PFSK-1 (cell line): ENCODE results near the gene COL19A1.

Experiments
- FOXP2 ChIP-seq: optimal IDR thresholded peaks from 2 replicates; pipeline ENCODE3; 2011; ENCODE audit warnings: borderline replicate concordance, control low read depth, inconsistent platforms; ENCODE audit not compliant: insufficient read depth; ENCODE audit errors: extremely low read length, extremely low read depth
- POLR2AphosphoS5 ChIP-seq: IDR thresholded peaks from 2 replicates; pipeline ENCODE4 v1.6.1; 2012; ENCODE audit warnings: low read depth, mild to moderate bottlenecking, control low read depth, low read length, moderate library complexity
- REST ChIP-seq, 2 experiments: IDR thresholded peaks; 2 replicates each; pipeline versions ENCODE4 v1.6.1 to v1.8.0; 2011 to 2012; ENCODE audit warnings: low read depth in 2 of 2, low read length in 2 of 2, control low read depth in 1 of 2, inconsistent platforms in 1 of 2, mild to moderate bottlenecking in 1 of 2, moderate library complexity in 1 of 2; ENCODE audit not compliant: insufficient read depth in 1 of 2
- SIN3A ChIP-seq: IDR thresholded peaks from 2 replicates; pipeline ENCODE4 v1.6.1; 2012; ENCODE audit warnings: mild to moderate bottlenecking, low read length, moderate library complexity, borderline replicate concordance; ENCODE audit not compliant: insufficient read depth
- TAF1 ChIP-seq: IDR thresholded peaks from 2 replicates; pipeline ENCODE4 v1.6.1; 2012; ENCODE audit warnings: low read length, control low read depth, borderline replicate concordance; ENCODE audit not compliant: insufficient read depth

The COL19A1 gene

DNA sequence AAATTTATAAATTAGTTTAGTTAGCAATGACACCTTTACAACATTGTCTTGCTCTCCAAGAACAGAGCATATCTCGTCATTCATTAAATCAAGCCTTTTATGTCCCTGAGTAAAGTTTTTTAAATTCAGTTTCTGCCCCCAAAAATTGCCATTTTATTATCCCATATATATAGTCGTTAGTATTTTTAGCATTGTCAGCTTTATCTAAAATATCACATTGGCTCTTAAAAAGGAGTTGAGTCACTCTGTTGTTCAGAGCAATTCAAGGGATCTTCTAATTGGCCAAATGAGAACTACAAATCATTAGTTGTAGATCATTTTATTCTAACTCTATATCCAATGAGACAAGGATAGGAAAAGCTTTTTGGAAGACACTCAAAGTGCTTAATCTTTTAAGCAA is 309.4 kb downstream of the COL19A1 start:
- no peak for TF ChIP-seq SIN3A
- no peak for TF ChIP-seq FOXP2
- no peak for TF ChIP-seq POLR2AphosphoS5
- no peak for TF ChIP-seq TAF1
- no peak for TF ChIP-seq REST (IDR thresholded peaks at IDR 0.05; ENCODE audit: insufficient read depth in 1 of 2, low read depth in 2 of 2, low read length in 2 of 2)

DNA sequence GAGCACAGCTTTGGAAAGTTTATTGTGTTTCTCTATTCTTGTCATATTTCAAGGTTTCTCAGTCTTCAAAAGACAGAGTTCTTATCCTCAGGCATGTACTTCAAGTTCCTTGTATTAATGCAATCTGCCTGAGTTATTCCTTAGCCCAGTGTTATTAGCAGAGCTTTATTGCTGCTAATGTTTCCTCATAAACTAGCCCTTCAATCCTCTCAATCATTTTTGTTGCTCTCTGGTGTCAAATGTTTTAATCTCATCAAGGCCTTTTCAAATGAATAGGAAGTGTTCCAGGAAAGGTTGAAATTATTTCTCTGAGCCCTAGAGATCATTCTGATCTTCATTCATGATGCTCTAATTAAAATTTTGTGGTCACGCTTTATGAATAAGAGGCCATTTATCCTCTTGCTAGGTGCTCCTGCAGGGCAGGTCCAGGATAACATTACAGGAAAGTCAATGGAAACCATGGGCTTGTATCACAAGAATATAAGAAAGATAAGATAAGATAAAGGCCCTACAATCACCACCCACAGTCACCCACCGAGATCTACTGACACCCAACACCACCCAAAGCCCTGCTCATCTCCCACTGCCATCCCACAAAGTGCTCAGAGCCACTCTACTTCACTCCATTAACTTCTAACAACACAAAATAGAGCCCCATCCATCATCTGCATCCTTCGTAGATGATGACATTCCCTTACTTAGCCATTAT is 310.6 kb downstream of the COL19A1 start:
- TF ChIP-seq SIN3A (no peak), REST (IDR thresholded peaks at IDR 0.05; ENCODE audit: insufficient read depth in 1 of 2, low read depth in 2 of 2, low read length in 2 of 2) (no peak)

GRCh38 chr6:70180183-70180900 is 314.0 kb downstream of the COL19A1 start:
- TF ChIP-seq REST (IDR thresholded peaks at IDR 0.05; ENCODE audit: insufficient read depth in 1 of 2, low read depth in 2 of 2, low read length in 2 of 2) = no peak
- TF ChIP-seq SIN3A = no peak
- TF ChIP-seq POLR2AphosphoS5 = no peak
- no peak for TF ChIP-seq TAF1
- TF ChIP-seq FOXP2 = no peak

DNA sequence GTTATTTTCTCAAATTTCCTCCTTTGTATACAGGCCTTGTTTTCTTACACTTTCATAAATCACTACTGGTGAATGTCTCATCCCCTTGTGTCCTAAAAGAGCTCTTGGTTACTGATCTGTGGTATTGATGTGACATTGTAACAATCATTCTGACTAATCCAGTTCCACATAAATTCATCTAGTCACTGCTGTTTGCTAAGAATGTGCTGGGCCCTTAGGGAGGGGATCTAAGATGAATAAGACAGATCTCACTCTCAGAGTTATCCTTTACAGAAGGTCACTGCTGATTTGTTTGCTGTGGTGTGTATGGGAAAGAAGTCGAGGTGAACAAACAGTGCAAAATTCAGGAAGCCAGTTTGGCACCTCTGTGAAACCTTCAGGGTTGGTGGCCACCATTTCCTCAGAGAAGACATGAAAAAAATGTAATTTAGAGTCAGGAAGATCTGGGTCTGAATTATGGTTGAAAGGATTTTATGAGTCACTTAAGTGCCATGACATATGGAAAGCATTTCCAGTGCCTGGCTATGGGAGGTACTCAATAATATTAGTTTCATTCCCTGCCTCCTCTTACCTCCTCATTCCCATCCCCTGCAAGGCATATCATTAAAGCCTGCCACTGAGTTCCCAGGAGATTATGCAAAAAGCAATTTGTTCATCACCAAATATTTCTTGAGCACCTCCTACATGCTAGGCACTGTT is 314.7 kb downstream of the COL19A1 start:
- TF ChIP-seq SIN3A = no peak
- no peak for TF ChIP-seq POLR2AphosphoS5
- TF ChIP-seq TAF1 = no peak
- no peak for TF ChIP-seq FOXP2
- TF ChIP-seq REST (IDR thresholded peaks at IDR 0.05; ENCODE audit: insufficient read depth in 1 of 2, low read depth in 2 of 2, low read length in 2 of 2) = no peak
